Activated CD4-positive, alpha-beta memory T cell treated with anti-CD3 and anti-CD28 coated beads, Interleukin-2, amount 10 ng/mL, durations not matched to agents 7 days and 5 days (primary cell): ENCODE measurements around the gene UMOD. TPM values are rescaled to one million over a fixed set of nuclear protein-coding genes. Genes with fewer than 3 reads are reported as not detected.

Source experiments
- CTCF ChIA-PET: fragments of 350-600 bp; sonication (Branson Sonifier 250); formaldehyde crosslinking; loops from one replicate; lab custom pipeline; 2021; ENCODE audit warnings: antibody characterized with exemption, inconsistent platforms; lab: Charles Lee
- POLR2A ChIA-PET: fragments of 350-600 bp; sonication (Branson Sonifier 250); formaldehyde crosslinking; loops from one replicate; lab custom pipeline; 2021; ENCODE audit warnings: antibody characterized with exemption; lab: Charles Lee
- DNase-seq: peaks from one replicate; pipeline ENCODE4 v3.0.0-alpha.2; 2020
- H3K27ac Mint-ChIP-seq: one replicate; pipeline ENCODE4 v1.8.0; 2021; ENCODE audit warnings: mild to moderate bottlenecking, mixed read lengths
- H3K27me3 Mint-ChIP-seq: one replicate; pipeline ENCODE4 v1.8.0; 2021; ENCODE audit warnings: mixed read lengths
- H3K36me3 Mint-ChIP-seq: one replicate; pipeline ENCODE4 v1.8.0; 2021; ENCODE audit warnings: low read depth, mixed read lengths
- H3K4me1 Mint-ChIP-seq: one replicate; pipeline ENCODE4 v1.8.0; 2021; ENCODE audit warnings: mixed read lengths
- H3K4me3 Mint-ChIP-seq: one replicate; pipeline ENCODE4 v1.8.0; 2021; ENCODE audit warnings: mild to moderate bottlenecking, mixed read lengths
- H3K9me3 Mint-ChIP-seq: one replicate; pipeline ENCODE4 v1.8.0; 2021; ENCODE audit warnings: mixed read lengths
- total RNA-seq, 2 experiments: library from RNA; stranded (reverse); gene quantifications; one replicate each; pipeline ENCODE4 v1.2.3, GENCODE V29; 2021

The UMOD gene
- total RNA-seq = not detected

GRCh38 chr16:20352615-20353014, at the start of gene UMOD:
UMOD (minus strand) TSS chr16:20352715; CDS start chr16:20350737, 1,978 bp downstream.
- POLR2A ChIA-PET = no interaction called here
- H3K27me3 Mint-ChIP-seq = no peaks in the 10 kb centered on the region
- no peaks in the 10 kb centered on the region for H3K36me3 Mint-ChIP-seq
- no peak for DNase-seq
- H3K4me1 Mint-ChIP-seq = no peaks in the 10 kb centered on the region
- H3K27ac Mint-ChIP-seq = no peak within 1 kb of the TSS
- H3K9me3 Mint-ChIP-seq = no peaks in the 10 kb centered on the region
- CTCF ChIA-PET = no interaction called here
- H3K4me3 Mint-ChIP-seq = no peak within 1 kb of the TSS

GRCh38 chr16:20401475-20402016, 49.0 kb upstream of the UMOD start:
- H3K27me3 Mint-ChIP-seq = no peaks in the 10 kb centered on the region
- no peak for DNase-seq
- H3K4me1 Mint-ChIP-seq = no peaks in the 10 kb centered on the region
- ChIA-PET CTCF (interaction anchor here (1.6 to 2.4 kb wide), 2 partner anchors 16 kb away, joined by 4 to 5 read pairs; no protein-coding TSS in a partner anchor), POLR2A (no interaction called here)
- no peaks in the 10 kb centered on the region for H3K9me3 Mint-ChIP-seq
- no peaks in the 10 kb centered on the region for H3K36me3 Mint-ChIP-seq
- H3K27ac Mint-ChIP-seq = no peak overlapping the region
- no peak overlapping the region for H3K4me3 Mint-ChIP-seq

- no peak for DNase-seq
- POLR2A ChIA-PET = no interaction called here
Measured at GRCh38 chr16:20401066-20401465, 48.6 kb upstream of the UMOD start.

GRCh38 chr16:20399185-20399584, 46.7 kb upstream of the UMOD start:
- CTCF ChIA-PET = interaction anchor here (2.4 kb wide), 1 partner anchor 14 kb away, joined by 5 read pairs; no protein-coding TSS in a partner anchor
- H3K36me3 Mint-ChIP-seq = no peaks in the 10 kb centered on the region
- H3K27me3 Mint-ChIP-seq = no peaks in the 10 kb centered on the region
- H3K9me3 Mint-ChIP-seq = no peaks in the 10 kb centered on the region
- H3K4me3 Mint-ChIP-seq = no peak overlapping the region
- H3K4me1 Mint-ChIP-seq = no peaks in the 10 kb centered on the region
- H3K27ac Mint-ChIP-seq = no peak overlapping the region
- POLR2A ChIA-PET = no interaction called here
- DNase-seq = no peak

More at GRCh38 chr16:20401066-20401465, 48.6 kb upstream of the UMOD start:
- Mint-ChIP-seq H3K4me1 (no peaks in the 10 kb centered on the region), H3K4me3 (no peak overlapping the region), H3K36me3 (no peaks in the 10 kb centered on the region), H3K27me3 (no peaks in the 10 kb centered on the region), H3K27ac (no peak overlapping the region), H3K9me3 (no peaks in the 10 kb centered on the region)
- CTCF ChIA-PET = interaction anchor here (2.4 kb wide), 1 partner anchor 16 kb away, joined by 5 read pairs; no protein-coding TSS in a partner anchor

GRCh38 chr16:20398603-20399002, 46.1 kb upstream of the UMOD start:
- ChIA-PET CTCF (interaction anchor here (0.9 to 1.1 kb wide), 2 partner anchors 13 to 14 kb away, joined by 3 read pairs; no protein-coding TSS in a partner anchor), POLR2A (no interaction called here)
- no peak for DNase-seq
- H3K4me3 Mint-ChIP-seq = no peak overlapping the region
- no peak overlapping the region for H3K27ac Mint-ChIP-seq
- no peaks in the 10 kb centered on the region for H3K9me3 Mint-ChIP-seq
- H3K27me3 Mint-ChIP-seq = no peaks in the 10 kb centered on the region
- no peaks in the 10 kb centered on the region for H3K36me3 Mint-ChIP-seq
- no peaks in the 10 kb centered on the region for H3K4me1 Mint-ChIP-seq

- no peak overlapping the region for H3K27ac Mint-ChIP-seq
- no peaks in the 10 kb centered on the region for H3K9me3 Mint-ChIP-seq
- no peaks in the 10 kb centered on the region for H3K27me3 Mint-ChIP-seq
- no peak for DNase-seq
- H3K4me1 Mint-ChIP-seq = no peaks in the 10 kb centered on the region
- ChIA-PET POLR2A (no interaction called here), CTCF (interaction anchor here (1.1 to 1.4 kb wide), 2 partner anchors 12 kb away, joined by 3 to 7 read pairs; no protein-coding TSS in a partner anchor)
- no peaks in the 10 kb centered on the region for H3K36me3 Mint-ChIP-seq
- no peak overlapping the region for H3K4me3 Mint-ChIP-seq
Measured at GRCh38 chr16:20397468-20398074, 45.1 kb upstream of the UMOD start.

- Mint-ChIP-seq H3K27me3 (no peaks in the 10 kb centered on the region), H3K4me1 (no peaks in the 10 kb centered on the region), H3K4me3 (no peak overlapping the region), H3K9me3 (no peaks in the 10 kb centered on the region), H3K36me3 (no peaks in the 10 kb centered on the region), H3K27ac (no peak overlapping the region)
- ChIA-PET CTCF (interaction anchor here (1.4 kb wide), 1 partner anchor 11 kb away, joined by 7 read pairs; no protein-coding TSS in a partner anchor), POLR2A (no interaction called here)
- DNase-seq = no peak
Measured at GRCh38 chr16:20396846-20397467, 44.4 kb upstream of the UMOD start.

GRCh38 chr16:20395946-20396345, 43.4 kb upstream of the UMOD start:
- H3K9me3 Mint-ChIP-seq = no peaks in the 10 kb centered on the region
- H3K27me3 Mint-ChIP-seq = no peaks in the 10 kb centered on the region
- CTCF ChIA-PET = interaction anchor here (4.3 kb wide), 1 partner anchor 12 kb away, joined by 22 read pairs; no protein-coding TSS in a partner anchor

GRCh38 chr16:20393801-20394577, 41.5 kb upstream of the UMOD start:
- POLR2A ChIA-PET = no interaction called here
- CTCF ChIA-PET = interaction anchor here (4.3 kb wide), 1 partner anchor 10 kb away, joined by 22 read pairs; no protein-coding TSS in a partner anchor
- Mint-ChIP-seq H3K27me3 (no peaks in the 10 kb centered on the region), H3K27ac (no peak overlapping the region), H3K4me3 (no peak overlapping the region), H3K36me3 (no peaks in the 10 kb centered on the region), H3K4me1 (no peaks in the 10 kb centered on the region), H3K9me3 (no peaks in the 10 kb centered on the region)
- DNase-seq = no peak

More at GRCh38 chr16:20395946-20396345, 43.4 kb upstream of the UMOD start:
- Mint-ChIP-seq H3K4me1 (no peaks in the 10 kb centered on the region), H3K4me3 (no peak overlapping the region), H3K36me3 (no peaks in the 10 kb centered on the region), H3K27ac (no peak overlapping the region)
- POLR2A ChIA-PET = no interaction called here
- no peak for DNase-seq

- CTCF ChIA-PET = no interaction called here
- H3K27me3 Mint-ChIP-seq = peaks cover 5% of the 10 kb centered on the region
- H3K27ac Mint-ChIP-seq = no peak overlapping the region
- H3K9me3 Mint-ChIP-seq = no peaks in the 10 kb centered on the region
- H3K4me3 Mint-ChIP-seq = no peak overlapping the region
- H3K4me1 Mint-ChIP-seq = no peaks in the 10 kb centered on the region
- DNase-seq = no peak
- H3K36me3 Mint-ChIP-seq = no peaks in the 10 kb centered on the region
- POLR2A ChIA-PET = no interaction called here
Measured at GRCh38 chr16:20391045-20391444, 38.5 kb upstream of the UMOD start.

GRCh38 chr16:20388854-20389253, 36.3 kb upstream of the UMOD start:
- Mint-ChIP-seq H3K4me1 (no peaks in the 10 kb centered on the region), H3K36me3 (no peaks in the 10 kb centered on the region)
- CTCF ChIA-PET = no interaction called here

GRCh38 chr16:20387978-20388377, 35.5 kb upstream of the UMOD start:
- H3K9me3 Mint-ChIP-seq = no peaks in the 10 kb centered on the region
- H3K27me3 Mint-ChIP-seq = peaks cover 5% of the 10 kb centered on the region
- ChIA-PET POLR2A (no interaction called here), CTCF (no interaction called here)
- no peak overlapping the region for H3K4me3 Mint-ChIP-seq
- H3K36me3 Mint-ChIP-seq = no peaks in the 10 kb centered on the region
- H3K27ac Mint-ChIP-seq = no peak overlapping the region
- no peak for DNase-seq
- no peaks in the 10 kb centered on the region for H3K4me1 Mint-ChIP-seq

More at GRCh38 chr16:20388854-20389253, 36.3 kb upstream of the UMOD start:
- POLR2A ChIA-PET = no interaction called here
- H3K4me3 Mint-ChIP-seq = no peak overlapping the region
- no peaks in the 10 kb centered on the region for H3K9me3 Mint-ChIP-seq
- DNase-seq = no peak
- H3K27ac Mint-ChIP-seq = no peak overlapping the region
- H3K27me3 Mint-ChIP-seq = peaks cover 5% of the 10 kb centered on the region
